ENCODE data around the gene BPTF. TPM values are rescaled to one million over a fixed set of nuclear protein-coding genes. Genes with fewer than 3 reads are reported as not detected.

BPTF gene
- total and polyA plus RNA-seq, 2 of the 13 experiments (the other 11 are each of a cell fraction or from before 2014, with no cell fraction given): 43.5 to 66.1 TPM

GRCh38 chr17:67824735-67825626 is at the start of gene BPTF (continued):
- TF ChIP-seq, protein P1, sequence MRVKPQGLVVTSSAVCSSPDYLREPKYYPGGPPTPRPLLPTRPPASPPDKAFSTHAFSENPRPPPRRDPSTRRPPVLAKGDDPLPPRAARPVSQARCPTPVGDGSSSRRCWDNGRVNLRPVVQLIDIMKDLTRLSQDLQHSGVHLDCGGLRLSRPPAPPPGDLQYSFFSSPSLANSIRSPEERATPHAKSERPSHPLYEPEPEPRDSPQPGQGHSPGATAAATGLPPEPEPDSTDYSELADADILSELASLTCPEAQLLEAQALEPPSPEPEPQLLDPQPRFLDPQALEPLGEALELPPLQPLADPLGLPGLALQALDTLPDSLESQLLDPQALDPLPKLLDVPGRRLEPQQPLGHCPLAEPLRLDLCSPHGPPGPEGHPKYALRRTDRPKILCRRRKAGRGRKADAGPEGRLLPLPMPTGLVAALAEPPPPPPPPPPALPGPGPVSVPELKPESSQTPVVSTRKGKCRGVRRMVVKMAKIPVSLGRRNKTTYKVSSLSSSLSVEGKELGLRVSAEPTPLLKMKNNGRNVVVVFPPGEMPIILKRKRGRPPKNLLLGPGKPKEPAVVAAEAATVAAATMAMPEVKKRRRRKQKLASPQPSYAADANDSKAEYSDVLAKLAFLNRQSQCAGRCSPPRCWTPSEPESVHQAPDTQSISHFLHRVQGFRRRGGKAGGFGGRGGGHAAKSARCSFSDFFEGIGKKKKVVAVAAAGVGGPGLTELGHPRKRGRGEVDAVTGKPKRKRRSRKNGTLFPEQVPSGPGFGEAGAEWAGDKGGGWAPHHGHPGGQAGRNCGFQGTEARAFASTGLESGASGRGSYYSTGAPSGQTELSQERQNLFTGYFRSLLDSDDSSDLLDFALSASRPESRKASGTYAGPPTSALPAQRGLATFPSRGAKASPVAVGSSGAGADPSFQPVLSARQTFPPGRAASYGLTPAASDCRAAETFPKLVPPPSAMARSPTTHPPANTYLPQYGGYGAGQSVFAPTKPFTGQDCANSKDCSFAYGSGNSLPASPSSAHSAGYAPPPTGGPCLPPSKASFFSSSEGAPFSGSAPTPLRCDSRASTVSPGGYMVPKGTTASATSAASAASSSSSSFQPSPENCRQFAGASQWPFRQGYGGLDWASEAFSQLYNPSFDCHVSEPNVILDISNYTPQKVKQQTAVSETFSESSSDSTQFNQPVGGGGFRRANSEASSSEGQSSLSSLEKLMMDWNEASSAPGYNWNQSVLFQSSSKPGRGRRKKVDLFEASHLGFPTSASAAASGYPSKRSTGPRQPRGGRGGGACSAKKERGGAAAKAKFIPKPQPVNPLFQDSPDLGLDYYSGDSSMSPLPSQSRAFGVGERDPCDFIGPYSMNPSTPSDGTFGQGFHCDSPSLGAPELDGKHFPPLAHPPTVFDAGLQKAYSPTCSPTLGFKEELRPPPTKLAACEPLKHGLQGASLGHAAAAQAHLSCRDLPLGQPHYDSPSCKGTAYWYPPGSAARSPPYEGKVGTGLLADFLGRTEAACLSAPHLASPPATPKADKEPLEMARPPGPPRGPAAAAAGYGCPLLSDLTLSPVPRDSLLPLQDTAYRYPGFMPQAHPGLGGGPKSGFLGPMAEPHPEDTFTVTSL (CRISPR knock-in tag; IDR thresholded peaks at IDR 0.05; ENCODE audit: borderline replicate concordance): no peak; the same call in 1 of the 2 replicates
- TF ChIP-seq KDM1A (CRISPR knock-in tag; IDR thresholded peaks at IDR 0.05) (no peak), ZNF652 (CRISPR knock-in tag; IDR thresholded peaks at IDR 0.05; ENCODE audit: borderline replicate concordance, low read depth) (no peak), IRF2 (CRISPR knock-in tag; IDR thresholded peaks at IDR 0.05) (no peak; the same call in 1 of the 2 replicates), REPIN1 (CRISPR knock-in tag; IDR thresholded peaks at IDR 0.05; ENCODE audit: borderline replicate concordance, low read depth) (peak; percentile 81; the same call in 1 of the 2 replicates), SMARCC2 (IDR thresholded peaks at IDR 0.05) (no peak), AKAP8 (CRISPR knock-in tag; IDR thresholded peaks at IDR 0.05) (peak; percentile 83; the same call in 1 of the 2 replicates), NFYB (CRISPR knock-in tag; IDR thresholded peaks at IDR 0.05) (0 out of 2 replicates have a peak, but pooled peaks have one; percentile 33), HBP1 (CRISPR knock-in tag; IDR thresholded peaks at IDR 0.05; ENCODE audit: low read depth) (peak; percentile 94), PHF8 (CRISPR knock-in tag; IDR thresholded peaks at IDR 0.05) (peak; percentile 84), ZNF883 (CRISPR knock-in tag; IDR thresholded peaks at IDR 0.05; ENCODE audit: not compliant biosample characterization) (peak; percentile 48), ZNF629 (CRISPR knock-in tag; conservative IDR thresholded peaks at IDR 0.05) (no peak), GMEB1 (CRISPR knock-in tag; IDR thresholded peaks at IDR 0.05; ENCODE audit: borderline replicate concordance) (peak; percentile 77), ZNF607 (CRISPR knock-in tag; IDR thresholded peaks at IDR 0.05; ENCODE audit: borderline replicate concordance) (0 out of 2 replicates have a peak, but pooled peaks have one; percentile 33), ZNF792 (CRISPR knock-in tag; IDR thresholded peaks at IDR 0.05) (peak; percentile 79; the same call in 1 of the 2 replicates), SRSF9 (IDR thresholded peaks at IDR 0.05; ENCODE audit: borderline replicate concordance, insufficient read depth, low read depth, low read length, poor library complexity, severe bottlenecking) (no peak)
- TF ChIP-seq, protein P2, sequence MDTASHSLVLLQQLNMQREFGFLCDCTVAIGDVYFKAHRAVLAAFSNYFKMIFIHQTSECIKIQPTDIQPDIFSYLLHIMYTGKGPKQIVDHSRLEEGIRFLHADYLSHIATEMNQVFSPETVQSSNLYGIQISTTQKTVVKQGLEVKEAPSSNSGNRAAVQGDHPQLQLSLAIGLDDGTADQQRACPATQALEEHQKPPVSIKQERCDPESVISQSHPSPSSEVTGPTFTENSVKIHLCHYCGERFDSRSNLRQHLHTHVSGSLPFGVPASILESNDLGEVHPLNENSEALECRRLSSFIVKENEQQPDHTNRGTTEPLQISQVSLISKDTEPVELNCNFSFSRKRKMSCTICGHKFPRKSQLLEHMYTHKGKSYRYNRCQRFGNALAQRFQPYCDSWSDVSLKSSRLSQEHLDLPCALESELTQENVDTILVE (CRISPR knock-in tag; IDR thresholded peaks at IDR 0.05): peak; percentile 76; the same call in 1 of the 2 replicates

Measured in HepG2 (cell line).